Osteoblast (primary cell): ENCODE results near the gene TTLL7. TPM values are rescaled to one million over a fixed set of nuclear protein-coding genes. Genes with fewer than 3 reads are reported as not detected.

Experiments
- DNase-seq: peaks from one replicate; pipeline ENCODE4 v3.0.0; 2011; ENCODE audit warnings: low spot score, mixed read lengths; ENCODE audit not compliant: insufficient read length; ENCODE audit errors: missing footprints
- H2AFZ ChIP-seq: 2 replicates; pipeline ENCODE4 v1.6.0; 2011; ENCODE audit warnings: mild to moderate bottlenecking, low read length
- H3K27ac ChIP-seq: 2 replicates; pipeline ENCODE4 v1.5.1; 2011; ENCODE audit warnings: mild to moderate bottlenecking, low read depth, low read length, moderate library complexity
- H3K27me3 ChIP-seq: 2 replicates; pipeline ENCODE4 v1.6.0; 2012; ENCODE audit warnings: mild to moderate bottlenecking, control low read depth, inconsistent platforms, low read length, moderate library complexity; ENCODE audit not compliant: insufficient read depth
- H3K36me3 ChIP-seq: 2 replicates; pipeline ENCODE4 v1.5.1; 2011; ENCODE audit warnings: mild to moderate bottlenecking, low read length, control low read depth, moderate library complexity; ENCODE audit not compliant: insufficient read depth
- H3K4me1 ChIP-seq: 2 replicates; pipeline ENCODE4 v1.5.1; 2011; ENCODE audit warnings: mild to moderate bottlenecking, low read length, control low read depth, moderate library complexity; ENCODE audit not compliant: insufficient read depth
- H3K4me2 ChIP-seq: 2 replicates; pipeline ENCODE4 v1.6.0; 2011; ENCODE audit warnings: mild to moderate bottlenecking, low read length; ENCODE audit not compliant: insufficient read depth
- H3K4me3 ChIP-seq: fragments of 200-600 bp; sonication (generic); 3 replicates; pipeline ENCODE4 v1.5.1; 2012; ENCODE audit warnings: mild to moderate bottlenecking, low read length, inconsistent platforms; ENCODE audit not compliant: insufficient read depth
- H3K79me2 ChIP-seq: 2 replicates; pipeline ENCODE4 v1.6.0; 2012; ENCODE audit warnings: mild to moderate bottlenecking, low read length, control low read depth, inconsistent platforms; ENCODE audit not compliant: insufficient read depth
- H3K9me3 ChIP-seq: 2 replicates; pipeline ENCODE4 v1.5.1; 2011; ENCODE audit warnings: low read depth, low read length, control low read depth
- H4K20me1 ChIP-seq: 2 replicates; pipeline ENCODE4 v1.6.0; 2012; ENCODE audit warnings: mild to moderate bottlenecking, low read length, control low read depth; ENCODE audit not compliant: insufficient read depth
- CTCF ChIP-seq: IDR thresholded peaks from 2 replicates; pipeline ENCODE4 v1.5.1; 2011; ENCODE audit warnings: mild to moderate bottlenecking, low read depth, low read length, moderate library complexity; ENCODE audit errors: extremely low read depth
- total RNA-seq: library from RNA; depleted of rRNA; stranded (reverse); fragments of >200 nt; gene quantifications from 2 replicates; pipeline ENCODE4 v1.2.3, GENCODE V29; 2012

Gene TTLL7
- total RNA-seq, 1 donor = 13.8 TPM

GRCh38 chr1:83849191-83850061, 149.5 kb downstream of the TTLL7 start:
- no peaks in the 10 kb centered on the region for H4K20me1 ChIP-seq
- H2AFZ ChIP-seq = no peak overlapping the region
- no peak overlapping the region for H3K27ac ChIP-seq
- H3K4me1 ChIP-seq = no peaks in the 10 kb centered on the region
- no peaks in the 10 kb centered on the region for H3K36me3 ChIP-seq
- no peaks in the 10 kb centered on the region for H3K9me3 ChIP-seq
- TF ChIP-seq CTCF = no peak
- H3K79me2 ChIP-seq = no peaks in the 10 kb centered on the region
- no peak overlapping the region for H3K4me3 ChIP-seq
- no peak for DNase-seq
- no peak overlapping the region for H3K4me2 ChIP-seq
- H3K27me3 ChIP-seq = no peaks in the 10 kb centered on the region

GRCh38 chr1:83846138-83846537, 152.8 kb downstream of the TTLL7 start:
- no peak for TF ChIP-seq CTCF
- H3K4me3 ChIP-seq = no peak overlapping the region
- no peak overlapping the region for H3K27ac ChIP-seq
- no peaks in the 10 kb centered on the region for H3K4me1 ChIP-seq
- no peaks in the 10 kb centered on the region for H3K79me2 ChIP-seq
- no peak for DNase-seq
- no peaks in the 10 kb centered on the region for H3K9me3 ChIP-seq
- no peaks in the 10 kb centered on the region for H3K27me3 ChIP-seq
- H2AFZ ChIP-seq = no peak overlapping the region
- H4K20me1 ChIP-seq = no peaks in the 10 kb centered on the region
- no peak overlapping the region for H3K4me2 ChIP-seq
- no peaks in the 10 kb centered on the region for H3K36me3 ChIP-seq

GRCh38 chr1:83845437-83846071, 153.4 kb downstream of the TTLL7 start:
- no peaks in the 10 kb centered on the region for H3K79me2 ChIP-seq
- H3K9me3 ChIP-seq = no peaks in the 10 kb centered on the region
- no peak for TF ChIP-seq CTCF
- H3K27me3 ChIP-seq = no peaks in the 10 kb centered on the region
- H2AFZ ChIP-seq = no peak overlapping the region
- no peak overlapping the region for H3K4me2 ChIP-seq
- no peak overlapping the region for H3K27ac ChIP-seq
- no peak for DNase-seq
- no peaks in the 10 kb centered on the region for H3K4me1 ChIP-seq
- H3K36me3 ChIP-seq = no peaks in the 10 kb centered on the region
- no peaks in the 10 kb centered on the region for H4K20me1 ChIP-seq
- no peak overlapping the region for H3K4me3 ChIP-seq

GRCh38 chr1:83844546-83844945, 154.4 kb downstream of the TTLL7 start:
- no peak for TF ChIP-seq CTCF
- Histone ChIP-seq H3K4me3 (no peak overlapping the region), H4K20me1 (no peaks in the 10 kb centered on the region), H3K4me2 (no peak overlapping the region), H3K79me2 (no peaks in the 10 kb centered on the region), H3K9me3 (no peaks in the 10 kb centered on the region), H3K27ac (no peak overlapping the region), H3K4me1 (no peaks in the 10 kb centered on the region), H2AFZ (no peak overlapping the region), H3K36me3 (no peaks in the 10 kb centered on the region), H3K27me3 (no peaks in the 10 kb centered on the region)
- DNase-seq = no peak
